Measurements from ENCODE around the gene SH3BP5.

The SH3BP5 gene

DNA sequence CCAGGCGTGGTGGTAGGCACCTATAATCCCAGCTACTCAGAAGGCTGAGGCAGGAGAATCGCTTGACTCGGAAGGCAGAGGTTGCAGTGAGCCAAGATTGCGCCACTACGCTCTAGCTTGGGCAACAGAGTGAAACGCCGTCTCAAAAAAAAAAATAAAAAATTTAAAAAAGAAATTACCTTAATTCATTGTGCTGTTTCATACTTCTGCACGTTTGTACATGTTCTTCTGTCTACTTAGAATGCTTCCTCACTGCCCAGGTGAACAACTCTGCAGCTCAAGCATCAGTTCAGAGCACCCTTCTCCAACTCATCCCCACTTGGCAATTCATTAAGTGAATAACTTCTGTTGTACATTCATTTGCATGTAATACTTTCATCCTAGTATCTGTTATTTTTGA is 112.3 kb downstream of the SH3BP5 start:
- in situ Hi-C loops (cut with MboI; ENCODE audit: low sequenced_read_pairs, unreplicated experiment): no loop called here
- TF ChIP-seq, protein P1, sequence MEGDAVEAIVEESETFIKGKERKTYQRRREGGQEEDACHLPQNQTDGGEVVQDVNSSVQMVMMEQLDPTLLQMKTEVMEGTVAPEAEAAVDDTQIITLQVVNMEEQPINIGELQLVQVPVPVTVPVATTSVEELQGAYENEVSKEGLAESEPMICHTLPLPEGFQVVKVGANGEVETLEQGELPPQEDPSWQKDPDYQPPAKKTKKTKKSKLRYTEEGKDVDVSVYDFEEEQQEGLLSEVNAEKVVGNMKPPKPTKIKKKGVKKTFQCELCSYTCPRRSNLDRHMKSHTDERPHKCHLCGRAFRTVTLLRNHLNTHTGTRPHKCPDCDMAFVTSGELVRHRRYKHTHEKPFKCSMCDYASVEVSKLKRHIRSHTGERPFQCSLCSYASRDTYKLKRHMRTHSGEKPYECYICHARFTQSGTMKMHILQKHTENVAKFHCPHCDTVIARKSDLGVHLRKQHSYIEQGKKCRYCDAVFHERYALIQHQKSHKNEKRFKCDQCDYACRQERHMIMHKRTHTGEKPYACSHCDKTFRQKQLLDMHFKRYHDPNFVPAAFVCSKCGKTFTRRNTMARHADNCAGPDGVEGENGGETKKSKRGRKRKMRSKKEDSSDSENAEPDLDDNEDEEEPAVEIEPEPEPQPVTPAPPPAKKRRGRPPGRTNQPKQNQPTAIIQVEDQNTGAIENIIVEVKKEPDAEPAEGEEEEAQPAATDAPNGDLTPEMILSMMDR (IDR thresholded peaks at IDR 0.05; ENCODE audit: borderline replicate concordance, control extremely low read depth, extremely low read depth, insufficient read depth, missing control alignments): no peak
- no peak for DNase-seq (ENCODE audit: low spot score)

DNA sequence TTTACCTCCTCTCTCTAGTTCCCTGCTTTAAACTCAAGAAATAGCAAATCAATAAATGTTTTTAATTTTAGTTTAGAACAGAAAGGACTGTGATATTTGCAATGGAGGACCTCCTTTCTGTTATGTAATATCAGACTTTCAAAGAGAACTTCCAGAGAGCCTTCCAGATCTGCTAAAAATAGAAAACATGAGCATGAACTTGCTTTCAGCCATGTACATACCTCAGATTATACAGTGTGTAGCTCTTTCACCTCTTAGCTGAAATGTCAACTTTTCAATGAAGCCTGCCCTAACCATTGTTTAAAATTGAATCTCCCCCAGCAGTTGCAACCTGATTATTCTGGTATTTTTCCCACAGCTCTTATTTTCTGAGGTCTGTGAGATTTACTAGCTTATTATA is 113.7 kb downstream of the SH3BP5 start:
- in situ Hi-C loops (cut with MboI; ENCODE audit: low sequenced_read_pairs, unreplicated experiment): no loop called here
- TF ChIP-seq, protein P1 (IDR thresholded peaks at IDR 0.05; ENCODE audit: borderline replicate concordance, control extremely low read depth, extremely low read depth, insufficient read depth, missing control alignments): no peak
- DNase-seq (ENCODE audit: low spot score): no peak

DNA sequence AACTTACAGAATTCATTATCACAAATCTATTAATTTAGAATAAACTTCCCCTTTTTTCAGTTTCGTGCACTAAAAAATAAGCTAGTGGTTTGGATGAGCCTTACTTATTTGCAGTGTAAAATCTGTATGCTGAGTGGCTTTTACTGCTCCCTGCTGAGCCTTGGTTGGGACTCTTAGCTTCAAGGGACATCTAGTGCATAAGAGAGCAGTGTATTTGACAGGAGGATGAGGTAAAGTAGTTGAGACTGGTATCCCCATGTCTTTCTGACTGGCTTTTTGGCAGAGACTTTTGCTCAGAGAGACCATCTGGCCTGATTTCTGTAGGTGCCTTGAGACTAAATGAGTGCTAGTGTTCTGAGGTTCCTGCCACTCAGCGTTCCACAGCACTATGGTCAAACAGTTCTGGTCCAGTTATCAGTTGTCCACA is 114.5 kb downstream of the SH3BP5 start:
- in situ Hi-C loops (cut with MboI; ENCODE audit: low sequenced_read_pairs, unreplicated experiment): no loop called here
- peak; percentile 16 for DNase-seq (ENCODE audit: low spot score)
- TF ChIP-seq, protein P1 (IDR thresholded peaks at IDR 0.05; ENCODE audit: borderline replicate concordance, control extremely low read depth, extremely low read depth, insufficient read depth, missing control alignments): no peak

DNA sequence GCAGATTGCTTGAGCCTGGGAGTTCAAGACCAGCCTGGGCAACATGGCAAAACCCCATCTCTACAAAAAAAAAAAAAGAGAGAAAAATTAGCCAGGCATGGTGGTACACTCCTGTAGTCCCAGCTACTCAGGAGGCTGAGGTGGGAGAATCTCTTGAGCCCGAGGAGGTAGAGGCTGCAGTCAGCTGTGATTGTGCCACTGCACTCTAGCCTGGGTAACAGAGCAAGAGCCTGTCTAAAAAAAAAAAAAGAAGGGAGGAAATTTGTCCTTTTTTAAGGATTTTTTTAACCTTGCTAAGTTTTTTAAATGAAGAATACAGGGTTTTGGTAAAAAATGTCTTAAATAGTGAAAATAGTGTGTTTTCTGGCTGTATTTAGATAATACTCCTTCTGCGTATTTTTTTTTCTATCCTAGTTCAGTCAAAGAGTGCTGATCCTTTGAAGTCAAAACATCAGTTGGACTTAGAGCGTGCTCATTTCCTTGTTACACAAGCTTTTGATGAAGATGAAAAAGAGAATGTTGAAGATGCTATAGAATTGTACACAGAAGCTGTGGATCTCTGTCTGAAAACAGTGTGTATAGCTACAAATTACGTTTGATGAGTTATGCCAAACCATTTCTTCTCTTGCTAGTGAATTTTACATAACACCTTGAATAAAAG is 115.2 kb downstream of the SH3BP5 start:
- TF ChIP-seq, protein P1 (IDR thresholded peaks at IDR 0.05; ENCODE audit: borderline replicate concordance, control extremely low read depth, extremely low read depth, insufficient read depth, missing control alignments): no peak
- DNase-seq (ENCODE audit: low spot score): no peak
- in situ Hi-C loops (cut with MboI; ENCODE audit: low sequenced_read_pairs, unreplicated experiment): no loop called here

DNA sequence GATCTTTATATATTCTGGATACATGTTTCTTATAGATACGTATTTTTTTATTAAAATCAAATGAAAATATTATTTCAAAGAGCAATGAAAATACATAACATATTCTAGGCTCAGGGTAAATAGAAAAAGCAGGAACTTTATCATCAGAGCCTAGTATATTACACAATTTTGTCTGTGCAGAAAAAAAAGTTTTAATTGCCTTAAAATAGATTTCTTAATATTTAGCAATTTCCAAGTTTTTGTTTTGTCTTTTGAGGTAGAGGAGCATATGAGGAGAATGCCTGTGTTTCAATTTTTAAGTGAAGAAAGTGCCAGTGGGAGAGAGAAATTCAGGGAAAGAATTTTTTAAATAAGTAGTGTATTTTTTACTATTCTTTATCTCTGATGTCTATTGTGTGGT is 115.9 kb downstream of the SH3BP5 start:
- DNase-seq (ENCODE audit: low spot score): no peak
- TF ChIP-seq, protein P1 (IDR thresholded peaks at IDR 0.05; ENCODE audit: borderline replicate concordance, control extremely low read depth, extremely low read depth, insufficient read depth, missing control alignments): no peak
- in situ Hi-C loops (cut with MboI; ENCODE audit: low sequenced_read_pairs, unreplicated experiment): no loop called here

DNA sequence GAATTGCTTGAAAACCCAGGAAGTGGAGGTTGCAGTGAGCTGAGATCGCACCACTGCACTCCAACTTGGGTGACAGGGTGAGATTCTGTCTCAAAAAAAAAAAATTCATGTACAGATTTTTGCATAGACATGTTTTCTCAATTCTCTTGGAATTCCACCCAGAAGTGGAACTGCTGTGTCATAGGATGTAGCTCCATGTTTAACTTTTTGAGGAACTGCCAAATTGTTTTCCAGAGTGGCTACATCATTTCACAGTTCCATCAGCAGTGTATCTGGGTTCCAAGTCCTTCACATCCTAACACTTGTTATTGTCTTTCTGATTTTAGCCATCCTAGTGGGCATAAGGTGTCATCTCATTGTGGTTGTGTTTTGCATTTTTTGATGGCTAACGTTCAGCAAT is 116.4 kb downstream of the SH3BP5 start:
- TF ChIP-seq, protein P1 (IDR thresholded peaks at IDR 0.05; ENCODE audit: borderline replicate concordance, control extremely low read depth, extremely low read depth, insufficient read depth, missing control alignments): no peak
- no peak for DNase-seq (ENCODE audit: low spot score)
- in situ Hi-C loops (cut with MboI; ENCODE audit: low sequenced_read_pairs, unreplicated experiment): no loop called here
